Lung microvascular endothelial cell (primary cell): ENCODE data around the gene PRLHR. TPM values are rescaled to one million over a fixed set of nuclear protein-coding genes. Genes with fewer than 3 reads are reported as not detected.
A peak's percentile ranks its signal among the peaks of the same experiment; 100 is the strongest.

Experiments
- DNase-seq, 2 donors: peaks; one replicate each; pipeline versions ENCODE4 v3.0.0 to v3.0.0-alpha.2; 2010; ENCODE audit warnings: low read depth in 2 of 2
- total RNA-seq: library from RNA; depleted of rRNA; stranded (reverse); fragments of >200 nt; gene quantifications from 2 replicates; pipeline ENCODE4 v1.2.1, GENCODE V29; 2014

Gene PRLHR
- total RNA-seq, 1 donor from 2014 or later: not detected

DNA sequence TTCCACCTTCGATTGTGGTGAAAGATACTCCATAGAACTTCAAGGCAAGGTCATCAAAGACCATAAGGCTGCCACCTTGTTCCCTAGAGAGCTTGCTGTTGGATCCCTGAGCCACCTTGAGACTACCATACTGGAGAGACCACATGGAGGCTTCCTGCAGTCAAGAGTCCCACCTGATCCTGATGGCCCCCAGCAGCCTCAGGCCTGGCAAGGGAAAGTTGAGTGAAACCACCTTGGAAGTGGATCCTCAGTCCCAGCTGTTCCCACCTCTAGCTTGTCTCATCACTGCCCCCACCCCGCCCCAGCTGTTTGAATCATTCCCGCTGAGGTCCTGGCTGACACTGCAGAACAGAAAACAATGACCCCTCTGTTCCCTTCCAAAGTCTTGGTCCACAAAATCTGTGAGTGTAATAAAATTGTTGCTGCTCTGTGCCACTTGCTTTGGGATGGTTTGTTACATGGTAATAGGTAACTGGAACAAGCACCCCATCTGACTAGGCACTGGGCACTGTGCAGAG, 32.0 kb downstream of the PRLHR start:
- no peak for DNase-seq

DNA sequence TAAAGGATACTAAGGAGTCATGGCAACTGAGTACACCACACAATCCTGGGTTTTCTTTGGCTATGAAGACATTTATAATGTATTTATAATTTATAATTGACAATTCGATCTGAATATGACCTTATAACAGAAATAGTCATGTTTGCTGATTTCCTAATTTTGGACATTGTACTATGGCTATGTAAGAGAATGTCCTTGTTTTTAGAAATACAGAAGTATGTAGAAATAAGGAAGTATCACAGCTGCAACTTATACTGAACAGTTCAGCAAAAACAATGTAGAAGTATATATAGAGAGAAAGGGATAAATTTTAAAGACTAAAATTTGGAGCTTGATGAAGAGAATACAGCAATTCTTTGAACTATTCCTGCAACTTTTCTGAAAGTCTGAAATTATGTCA, 32.6 kb downstream of the PRLHR start:
- no peak for DNase-seq

DNA sequence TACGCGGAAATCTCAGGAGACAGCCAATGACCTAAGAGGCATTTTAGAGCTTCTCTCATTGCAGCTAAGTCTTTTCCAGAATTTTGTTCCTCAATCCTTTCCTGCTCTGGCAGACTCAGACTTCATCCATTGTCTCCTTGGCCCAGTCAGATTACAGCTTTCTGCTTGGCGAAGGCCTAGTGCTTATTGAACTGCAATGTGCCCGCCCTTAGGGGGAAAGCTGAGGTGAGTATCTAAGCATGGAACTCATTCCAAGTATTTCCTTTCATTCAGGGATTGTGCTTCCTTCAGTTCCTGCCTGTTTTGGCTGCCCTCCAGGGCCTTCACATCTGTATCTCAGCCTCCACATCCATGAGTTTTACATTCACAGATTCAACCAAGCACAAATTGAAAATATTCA, 37.5 kb downstream of the PRLHR start:
- DNase-seq: peak; percentile 28 to 67

DNA sequence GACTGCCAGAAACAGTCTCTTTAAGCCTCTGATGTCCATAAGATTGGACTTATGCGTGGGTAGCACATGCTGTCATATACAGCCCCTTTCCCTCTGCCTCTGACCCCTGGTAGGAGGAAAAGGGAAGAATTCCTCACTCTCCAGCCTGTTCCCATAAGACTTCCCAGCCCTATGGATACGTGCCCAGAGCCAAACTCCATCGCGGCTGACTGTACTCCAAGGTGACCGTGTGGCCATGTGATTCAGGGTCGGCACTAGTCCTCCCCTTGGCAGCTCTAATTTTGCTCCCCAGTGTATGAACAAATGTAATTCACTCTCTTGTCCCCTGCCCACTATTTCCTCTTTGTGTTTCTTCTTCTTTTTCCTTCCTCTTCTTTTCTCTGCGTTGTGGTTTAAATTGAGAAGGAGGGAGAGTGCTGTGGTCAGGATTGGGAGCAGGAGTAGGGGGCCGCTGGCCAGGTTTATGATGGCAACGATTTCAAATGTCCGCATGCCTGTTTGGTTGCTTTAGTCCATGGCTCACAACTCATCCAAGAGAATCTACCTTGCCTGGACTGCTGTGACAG, 43.8 kb downstream of the PRLHR start:
- DNase-seq: no peak

DNA sequence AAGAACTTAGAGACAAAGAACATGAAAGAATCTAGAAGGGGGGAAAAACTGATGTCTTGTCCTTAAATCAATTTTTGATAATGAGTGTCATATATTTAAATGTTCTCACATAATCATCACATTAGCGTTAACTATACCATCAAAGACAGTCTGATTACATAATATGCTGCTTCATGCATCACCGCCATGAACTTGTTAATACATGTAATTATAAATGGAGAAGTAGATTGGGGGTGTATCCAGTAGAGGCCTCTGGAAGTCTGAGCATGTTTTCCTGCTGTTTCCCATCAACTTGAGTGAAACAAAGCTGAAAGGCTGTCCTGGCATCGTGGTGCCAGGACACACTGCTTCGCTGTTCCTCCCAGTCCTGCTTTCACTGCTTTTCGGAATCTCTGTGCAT, 48.2 kb downstream of the PRLHR start:
- DNase-seq: no peak

DNA sequence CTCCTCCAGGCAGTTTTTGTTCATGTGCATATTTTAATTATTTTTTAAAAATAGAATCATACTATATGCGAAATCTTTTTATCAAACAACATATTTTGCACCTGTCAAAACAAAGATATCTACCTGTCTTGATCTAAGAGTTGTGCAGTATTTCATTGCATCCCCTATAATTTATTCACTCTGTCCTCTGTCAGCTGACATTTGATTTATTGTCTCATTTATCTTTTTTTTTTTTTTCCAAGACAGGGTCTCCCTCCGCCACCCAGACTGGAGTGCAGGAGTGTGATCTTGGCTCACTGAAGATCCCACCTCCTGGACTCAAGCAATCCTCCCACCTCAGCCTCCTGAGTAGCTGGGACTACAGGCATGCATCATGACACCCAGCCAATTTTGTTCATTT, 49.0 kb downstream of the PRLHR start:
- DNase-seq: no peak

DNA sequence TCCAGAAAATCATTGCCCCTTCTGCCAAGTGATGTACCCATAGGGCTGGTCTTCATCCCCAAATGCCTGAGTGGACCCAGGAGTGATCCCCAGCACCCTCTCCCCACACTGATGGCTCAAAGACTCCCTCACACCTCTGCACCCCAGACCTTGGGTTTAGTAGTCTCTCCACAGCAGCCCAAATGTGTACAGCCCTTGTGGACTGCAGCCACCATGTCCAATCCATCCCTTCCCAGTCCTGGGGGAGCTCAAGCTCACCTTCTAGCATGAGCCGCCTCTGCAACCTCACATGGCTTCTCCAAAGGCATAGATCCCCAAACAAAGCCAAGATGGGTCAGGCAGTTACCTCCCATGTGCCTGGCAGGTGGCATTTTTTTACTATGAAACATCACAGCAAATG, 50.1 kb downstream of the PRLHR start:
- DNase-seq: no peak

DNA sequence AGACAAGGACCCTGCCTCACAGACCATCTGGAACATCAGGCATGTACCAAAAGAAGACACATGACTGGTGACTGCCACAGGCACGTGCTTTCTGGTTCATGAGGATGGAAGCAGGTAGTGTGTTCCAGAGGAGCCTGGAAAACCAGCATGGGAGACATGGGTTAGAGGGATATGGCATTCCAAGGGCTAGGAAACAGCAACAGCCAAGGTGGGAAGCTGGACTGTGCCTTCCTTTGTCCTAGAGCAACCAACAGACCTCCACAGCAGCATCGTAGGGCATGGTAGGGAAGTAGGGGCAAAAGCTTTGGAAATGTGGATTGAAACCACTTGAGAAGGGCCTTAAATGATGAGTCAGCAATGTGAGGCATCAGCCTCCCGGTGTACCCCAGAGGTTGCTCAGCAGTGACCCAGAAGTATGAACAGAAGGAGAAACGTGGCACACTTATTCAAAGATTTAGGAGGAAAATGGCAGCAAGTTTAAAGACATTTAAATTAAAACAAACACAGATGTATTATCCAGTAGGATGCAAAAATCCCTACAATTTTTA, 51.0 kb downstream of the PRLHR start:
- DNase-seq: no peak

DNA sequence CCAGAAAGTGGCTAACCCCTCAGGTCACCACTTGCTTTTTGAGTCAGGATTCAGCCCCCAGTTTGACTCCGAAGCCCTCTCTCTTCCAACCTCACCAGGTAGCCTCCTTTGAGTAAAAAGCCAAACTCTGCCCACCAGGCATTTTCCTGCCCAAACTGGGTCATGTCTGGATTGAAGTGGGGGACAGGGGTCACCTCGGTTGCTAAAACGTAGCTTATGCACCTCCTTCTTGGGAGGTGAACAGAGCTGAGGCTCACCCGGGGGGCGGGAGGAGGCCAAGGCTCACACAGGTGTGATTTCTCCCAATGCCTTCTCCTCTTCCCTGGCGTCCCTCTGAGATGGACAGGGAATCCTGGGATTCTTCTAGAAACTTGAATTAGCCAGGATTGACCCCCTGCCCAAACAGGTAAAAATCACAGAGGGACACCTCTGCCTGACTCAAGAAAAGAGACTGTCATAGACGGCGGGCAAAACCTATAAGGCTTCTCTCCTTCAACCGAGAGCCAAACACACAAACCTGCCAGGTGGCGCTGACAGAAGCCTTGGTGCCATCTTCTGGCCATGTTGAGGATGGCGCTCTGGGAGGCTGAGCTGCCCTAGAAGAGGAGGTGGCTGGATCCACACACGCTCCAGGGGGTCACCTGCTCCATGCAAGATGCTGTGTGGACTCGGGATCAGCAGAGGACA, 51.6 kb downstream of the PRLHR start:
- peak; percentile 31 to 46 for DNase-seq

DNA sequence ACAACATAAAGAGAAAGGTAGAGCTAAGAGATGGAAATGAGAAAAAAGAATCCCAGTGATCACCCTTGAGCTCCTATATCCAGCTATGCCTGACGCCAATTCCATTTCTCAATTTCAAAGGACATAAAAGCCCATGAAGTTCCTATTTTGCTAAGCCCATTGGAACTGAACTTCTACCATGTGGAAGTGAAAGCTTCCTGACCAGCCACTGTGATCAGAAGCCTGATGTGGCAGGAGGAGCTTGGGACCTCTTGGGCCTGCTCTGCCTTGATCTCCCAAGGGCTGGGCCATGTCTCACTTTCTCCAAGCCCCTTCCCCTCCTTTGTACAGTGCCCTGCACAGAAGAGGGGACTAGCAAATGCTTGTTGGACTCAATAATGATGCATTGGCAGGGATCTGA, 52.7 kb downstream of the PRLHR start:
- no peak for DNase-seq

DNA sequence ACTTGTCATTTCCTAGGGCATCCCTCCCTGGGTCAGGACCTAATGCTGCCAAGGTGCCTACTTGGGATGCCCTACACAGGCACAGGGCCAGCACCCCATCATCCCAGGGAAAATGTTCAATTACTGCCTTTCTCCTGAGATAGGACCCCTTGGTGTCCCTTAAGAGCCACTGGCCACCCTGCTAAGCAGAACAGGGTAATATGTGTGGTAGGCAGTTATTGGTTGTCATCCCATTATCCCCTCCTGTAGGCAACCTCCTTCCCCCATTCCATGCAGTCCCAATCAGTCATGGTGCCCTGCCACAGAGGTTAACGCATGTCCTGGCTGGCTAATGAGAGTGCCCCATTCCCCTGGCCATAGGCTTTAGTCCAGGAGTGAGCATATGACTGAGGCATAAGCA, 53.2 kb downstream of the PRLHR start:
- no peak for DNase-seq

DNA sequence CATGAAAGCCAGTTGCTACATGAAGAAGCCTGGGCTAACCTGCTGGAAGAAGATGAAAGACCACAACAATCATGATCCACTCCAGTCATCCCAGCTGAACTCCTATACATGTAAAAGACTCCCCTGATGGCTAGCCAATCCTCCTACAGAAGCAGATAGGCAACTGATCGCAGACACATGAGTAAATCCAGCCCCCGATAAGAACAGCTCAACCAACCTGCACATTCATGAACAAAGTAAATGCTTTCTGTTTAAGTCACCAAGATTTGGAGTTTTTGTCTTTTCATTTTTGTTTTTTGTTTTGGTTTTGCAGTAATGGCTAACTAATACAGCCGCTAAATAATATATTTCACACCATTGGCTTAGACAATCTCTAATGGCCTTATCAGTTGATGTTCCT, 53.7 kb downstream of the PRLHR start:
- DNase-seq: no peak

Other genes starting within 250 kb of the PRLHR start
- gene CACUL1, start 159.3 kb upstream of the PRLHR start, total RNA-seq: 17.9 and 21.4 TPM in 2 replicates